Mucosa of stomach (tissue), 1 donor: ENCODE results near the gene CRELD1.

Experiments used
- H3K27me3 ChIP-seq: one replicate; pipeline ENCODE4 v1.7.0; 2013; ENCODE audit warnings: mild to moderate bottlenecking, low read length; ENCODE audit not compliant: control insufficient read depth, insufficient read depth
- H3K36me3 ChIP-seq: one replicate; pipeline ENCODE4 v1.7.0; 2013; ENCODE audit warnings: low read length; ENCODE audit not compliant: control insufficient read depth, insufficient read depth
- H3K4me1 ChIP-seq: one replicate; pipeline ENCODE4 v1.7.0; 2013; ENCODE audit warnings: mild to moderate bottlenecking, low read length; ENCODE audit not compliant: control insufficient read depth, insufficient read depth
- H3K4me3 ChIP-seq: one replicate; pipeline ENCODE4 v1.7.0; 2013; ENCODE audit warnings: low read length
- H3K9ac ChIP-seq: one replicate; pipeline ENCODE4 v1.7.0; 2013; ENCODE audit warnings: mild to moderate bottlenecking, low read length, moderate library complexity
- H3K9me3 ChIP-seq: one replicate; pipeline ENCODE4 v1.7.0; 2013; ENCODE audit warnings: mild to moderate bottlenecking, low read length, moderate library complexity; ENCODE audit not compliant: control insufficient read depth
- donor health status: Pancreatic carcinoma.

Gene CRELD1

GRCh38 chr3:9980251-9980650 lies 46.6 kb downstream of the CRELD1 start:
- H3K4me1 ChIP-seq = peaks cover 10% of the 10 kb centered on the region
- no peaks in the 10 kb centered on the region for H3K36me3 ChIP-seq
- no peak overlapping the region for H3K4me3 ChIP-seq
- no peaks in the 10 kb centered on the region for H3K9me3 ChIP-seq
- H3K9ac ChIP-seq = no peak overlapping the region
- H3K27me3 ChIP-seq = no peaks in the 10 kb centered on the region

- Histone ChIP-seq H3K9me3 (no peaks in the 10 kb centered on the region), H3K4me3 (peak overlapping the region; percentile 93), H3K9ac (peak overlapping the region; percentile 95), H3K36me3 (no peaks in the 10 kb centered on the region), H3K27me3 (no peaks in the 10 kb centered on the region), H3K4me1 (peaks cover 15% of the 10 kb centered on the region)
Measured at GRCh38 chr3:9986230-9986725, 52.6 kb downstream of the CRELD1 start.

DNA sequence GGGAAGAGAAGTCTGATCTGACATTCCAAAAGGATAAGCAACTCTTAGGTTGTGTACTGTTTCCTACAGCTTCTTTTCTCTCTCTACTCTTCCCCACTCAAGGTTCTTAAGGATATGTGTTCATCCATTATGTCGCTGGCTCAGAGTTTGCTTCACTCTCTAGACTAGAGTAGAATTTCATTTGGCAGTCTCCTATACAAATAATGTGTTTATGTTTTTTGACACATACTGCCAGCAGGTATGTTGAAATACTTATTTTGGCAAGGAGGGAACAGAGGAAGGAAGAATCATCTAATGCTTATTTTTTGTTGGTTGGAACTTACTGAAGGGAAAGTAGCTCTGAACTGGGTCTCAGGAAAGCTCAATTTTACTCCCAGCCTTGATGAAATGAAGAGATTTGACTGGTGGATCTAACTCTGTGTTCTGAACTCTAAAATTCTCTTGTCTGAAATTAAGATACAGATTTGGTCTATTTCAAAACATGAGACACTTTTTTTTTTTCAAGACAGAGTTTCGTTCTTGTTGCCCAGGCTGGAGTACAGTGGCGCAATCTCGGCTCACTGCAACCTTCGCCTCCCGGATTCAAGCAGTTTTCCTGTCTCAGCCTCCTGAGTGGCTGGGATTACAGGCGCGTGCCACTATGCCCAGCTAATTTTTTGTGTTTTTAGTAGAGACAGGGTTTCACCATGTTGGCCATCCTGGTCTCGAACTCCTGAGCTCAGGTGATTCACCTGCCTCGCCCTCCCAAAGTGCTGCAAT lies 60.6 kb downstream of the CRELD1 start:
- H3K4me3 ChIP-seq = no peak overlapping the region
- H3K9me3 ChIP-seq = no peaks in the 10 kb centered on the region
- no peak overlapping the region for H3K9ac ChIP-seq
- H3K4me1 ChIP-seq = no peaks in the 10 kb centered on the region
- no peaks in the 10 kb centered on the region for H3K27me3 ChIP-seq
- no peaks in the 10 kb centered on the region for H3K36me3 ChIP-seq
